T-helper 1 cell (primary cell): ENCODE data around the gene PRCC.

ENCODE experiments used
- DNase-seq, 5 donors: peaks; one replicate each; pipeline ENCODE4 v3.0.0-alpha.2; 2012 to 2020

The PRCC gene

GRCh38 chr1:156801409-156802121 lies 34.2 kb downstream of the PRCC start:
- no peak for DNase-seq

GRCh38 chr1:156802421-156802935 lies 35.1 kb downstream of the PRCC start:
- no peak for DNase-seq

- no peak for DNase-seq
These were observed 35.9 kb downstream of the PRCC start for GRCh38 chr1:156803086-156803851.

- DNase-seq = no peak
These were observed 36.7 kb downstream of the PRCC start for GRCh38 chr1:156804026-156804425.

GRCh38 chr1:156804572-156805243 lies 37.4 kb downstream of the PRCC start:
- no peak for DNase-seq

- DNase-seq = no peak
These were observed 38.6 kb downstream of the PRCC start for GRCh38 chr1:156805766-156806511.

- DNase-seq = peak in 1 of 5 donors; percentile 16
These were observed 39.4 kb downstream of the PRCC start for GRCh38 chr1:156806512-156807440.

GRCh38 chr1:156807627-156808026 lies 40.3 kb downstream of the PRCC start:
- DNase-seq = peak in 1 of 5 donors; percentile 83

- DNase-seq = no peak
These were observed 41.1 kb downstream of the PRCC start for GRCh38 chr1:156808186-156809030.

GRCh38 chr1:156809281-156809680 lies 41.9 kb downstream of the PRCC start:
- no peak for DNase-seq

- no peak for DNase-seq
These were observed 42.5 kb downstream of the PRCC start for GRCh38 chr1:156809711-156810366.

GRCh38 chr1:156811168-156811567 lies 43.8 kb downstream of the PRCC start:
- DNase-seq = no peak

GRCh38 chr1:156812293-156812990 lies 45.1 kb downstream of the PRCC start:
- no peak for DNase-seq

- DNase-seq = no peak
These were observed 46.0 kb downstream of the PRCC start for GRCh38 chr1:156813298-156813697.

- peak; percentile 63 to 76 (median 72) for DNase-seq
These were observed 46.6 kb downstream of the PRCC start for GRCh38 chr1:156813750-156814570.

- peak in 4 of 5 donors; percentile 26 to 52 (median 41) for DNase-seq
These were observed 47.4 kb downstream of the PRCC start for GRCh38 chr1:156814571-156815260.

GRCh38 chr1:156815307-156815826 lies 48.0 kb downstream of the PRCC start:
- DNase-seq = no peak
